Kidney (tissue), 14 donors: ENCODE measurements around the gene CCDC13. TPM values are rescaled to one million over a fixed set of nuclear protein-coding genes. Genes with fewer than 3 reads are reported as not detected.

Source experiments
- DNase-seq, 5 donors: peaks; one replicate each; pipeline ENCODE4 v3.0.0-alpha.2; 2013 to 2020
- FAIRE-seq: peaks from 2 replicates; lab custom pipeline; 2012; peaks lifted over from hg19 to GRCh38; lab: Jason Lieb, UNC
- H3K27ac ChIP-seq, 2 donors: one replicate each; pipeline ENCODE4 v1.7.0; 2013; ENCODE audit warnings: low read depth in 2 of 2, low read length in 2 of 2, inconsistent platforms in 1 of 2
- H3K27me3 ChIP-seq: one replicate; pipeline ENCODE4 v1.7.1; 2013; ENCODE audit warnings: low read length, inconsistent platforms; ENCODE audit not compliant: control insufficient read depth, insufficient read depth
- H3K36me3 ChIP-seq, 3 donors: one replicate each; pipeline versions ENCODE4 v1.7.0 to v1.7.1; 2013; ENCODE audit warnings: low read length in 3 of 3, control low read depth in 1 of 3, inconsistent platforms in 1 of 3; ENCODE audit not compliant: insufficient read depth in 3 of 3, control insufficient read depth in 2 of 3
- H3K4me1 ChIP-seq, 3 donors: one replicate each; pipeline versions ENCODE4 v1.7.0 to v1.7.1; 2013; ENCODE audit warnings: low read length in 3 of 3, inconsistent platforms in 1 of 3, low read depth in 1 of 3; ENCODE audit not compliant: control insufficient read depth in 2 of 3, insufficient read depth in 2 of 3
- H3K4me3 ChIP-seq, 3 donors: one replicate each; pipeline versions ENCODE4 v1.7.0 to v1.8.1; 2013; ENCODE audit warnings: low read length in 3 of 3, control low read depth in 1 of 3, inconsistent platforms in 1 of 3
- H3K9ac ChIP-seq, 3 donors: one replicate each; pipeline versions ENCODE4 v1.7.0 to v1.7.1; 2013; ENCODE audit warnings: low read length in 3 of 3, control low read depth in 1 of 3, inconsistent platforms in 1 of 3
- H3K9me3 ChIP-seq, 3 donors: one replicate each; pipeline versions ENCODE4 v1.7.0 to v1.7.1; 2013; ENCODE audit warnings: low read length in 3 of 3, control low read depth in 1 of 3, inconsistent platforms in 1 of 3; ENCODE audit not compliant: control insufficient read depth in 2 of 3, insufficient read depth in 1 of 3
- CTCF ChIP-seq: IDR thresholded peaks from 3 replicates; pipeline ENCODE4 v1.5.1; 2012; ENCODE audit warnings: mild to moderate bottlenecking, moderate library complexity, borderline replicate concordance; ENCODE audit not compliant: insufficient read depth; ENCODE audit errors: extremely low read depth
- intact Hi-C: fragments of 100-400 bp; cut with DNase I; formaldehyde crosslinking; loops from one replicate; pipeline ENCODE4 v1.11.1; 2022
- polyA plus RNA-seq: library from polyadenylated mRNA; stranded (reverse); fragments of 350-450 nt; fragmentation: Illumina TruSeq; extraction: RNeasy Lipid Tissue Mini Kit (QIAGEN cat#74804); gene quantifications from one replicate; pipeline ENCODE4 v1.2.3, GENCODE V29; 2014; ENCODE audit warnings: low read depth, low replicate concordance; ENCODE audit not compliant: insufficient read depth
- total RNA-seq: library from RNA; stranded (reverse); fragmentation: NEBNext Ultra II Directional; extraction: Animal tissue kit (Norgen Biotek cat#: 25700); gene quantifications from one replicate; pipeline ENCODE4 v1.2.1, GENCODE V29; 2021
- donor health status: control.
- donor health status: control.
- donor health status: control.
- donor health status: control.
- donor health status: control.
- donor health status: DM: yes; HTN: yes; CAD: no.
- donor health status: Normal renal cell carcinoma (clear cell type).

The CCDC13 gene
- total and polyA plus RNA-seq, 2 donors from 2014 or later: 5.3 to 7.0 TPM

- intact Hi-C loops: no loop called here
- no peak for FAIRE-seq
- no peak for DNase-seq
- no peaks in the 10 kb centered on the region for H3K9me3 ChIP-seq
- H3K27me3 ChIP-seq: no peaks in the 10 kb centered on the region
- no peak overlapping the region for H3K27ac ChIP-seq
- TF ChIP-seq CTCF: no peak
- H3K36me3 ChIP-seq: peaks cover 2 to 7% (median 2%) of the 10 kb centered on the region in 3 donors
- H3K4me1 ChIP-seq: no peaks in the 10 kb centered on the region
- H3K9ac ChIP-seq: no peak overlapping the region
- no peak overlapping the region for H3K4me3 ChIP-seq
Observed at GRCh38 chr3:42790714-42791229, 17.7 kb upstream of the CCDC13 start.

- H3K9ac ChIP-seq: no peak overlapping the region
Observed at GRCh38 chr3:42786631-42787030, 13.6 kb upstream of the CCDC13 start.

GRCh38 chr3:42786212-42786611, 13.2 kb upstream of the CCDC13 start:
- intact Hi-C loops: loop anchor here (10.0 kb wide), 1 partner anchor 49 kb away; no protein-coding TSS in a partner anchor
- Histone ChIP-seq H3K27me3 (no peaks in the 10 kb centered on the region), H3K9me3 (no peaks in the 10 kb centered on the region), H3K9ac (no peak overlapping the region), H3K4me3 (no peak overlapping the region), H3K4me1 (no peaks in the 10 kb centered on the region), H3K27ac (no peak overlapping the region), H3K36me3 (peaks cover 0 to 12% (median 8%) of the 10 kb centered on the region in 3 donors)
- no peak for FAIRE-seq
- no peak for TF ChIP-seq CTCF
- DNase-seq: no peak

More at GRCh38 chr3:42786631-42787030, 13.6 kb upstream of the CCDC13 start:
- Histone ChIP-seq H3K36me3 (peaks cover 0 to 12% (median 8%) of the 10 kb centered on the region in 3 donors), H3K27me3 (no peaks in the 10 kb centered on the region), H3K4me1 (no peaks in the 10 kb centered on the region), H3K27ac (no peak overlapping the region), H3K4me3 (no peak overlapping the region), H3K9me3 (no peaks in the 10 kb centered on the region)
- FAIRE-seq (no peak), DNase-seq (no peak)
- no peak for TF ChIP-seq CTCF
- intact Hi-C loops: loop anchor here (10.0 kb wide), 1 partner anchor 48 kb away; no protein-coding TSS in a partner anchor
